Mammary epithelial cell (primary cell): ENCODE data around the gene SHB.
"Not testable (repeated sequence)": the region's sequence is repeated elsewhere in the genome, so short reads cannot be mapped to it uniquely, and the experiment has no call there.

ENCODE experiments used
- CTCF ChIP-seq, 2 donors: IDR thresholded peaks in 1 of 2; conservative IDR thresholded peaks in 1 of 2; 2 replicates each; pipeline ENCODE4 v1.5.1; 2011 to 2012; ENCODE audit warnings: inconsistent platforms in 2 of 2, low read length in 2 of 2, mild to moderate bottlenecking in 2 of 2, control low read depth in 1 of 2, low read depth in 1 of 2; ENCODE audit not compliant: insufficient read depth in 1 of 2; ENCODE audit errors: extremely low read depth in 1 of 2
- EZH2 ChIP-seq: IDR thresholded peaks from 2 replicates; pipeline ENCODE4 v1.6.1; 2012; ENCODE audit warnings: low read length, inconsistent platforms, borderline replicate concordance

DNA sequence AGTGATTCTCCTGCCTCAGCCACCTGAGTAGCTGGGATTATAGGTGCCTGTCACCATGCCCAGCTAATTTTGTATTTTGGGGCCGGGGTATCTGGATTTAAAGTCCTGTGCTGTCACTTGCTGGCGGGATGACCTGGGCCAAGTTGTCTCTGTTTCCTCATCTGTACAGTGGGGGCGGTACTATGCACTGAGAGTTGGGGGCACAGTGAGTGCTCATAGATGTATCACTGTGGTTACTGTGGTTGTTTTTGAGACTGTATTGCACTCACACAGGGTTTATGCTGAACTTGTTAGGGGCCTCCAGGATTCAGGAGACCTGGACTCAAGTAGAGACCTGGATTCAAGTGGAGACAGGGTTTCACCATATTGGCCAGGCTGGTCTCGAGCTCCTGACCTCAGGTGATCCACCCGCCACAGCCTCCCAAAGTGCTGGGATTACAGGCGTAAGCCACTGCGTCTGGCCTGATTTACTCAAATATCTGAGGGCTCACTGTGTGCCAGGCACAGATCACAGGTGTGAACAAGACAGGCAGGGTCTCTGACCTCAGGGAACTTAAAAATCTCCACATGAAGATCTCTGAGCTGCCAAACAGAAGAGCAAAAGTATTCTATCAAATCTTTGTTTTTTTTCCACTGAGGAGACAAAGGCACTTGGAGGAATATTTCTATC, 103.2 kb downstream of the SHB start:
- TF ChIP-seq EZH2; CTCF (conservative IDR thresholded peaks at IDR 0.05 in 1 of 2, IDR thresholded peaks at IDR 0.05 in 1 of 2; ENCODE audit: extremely low read depth in 1 of 2, insufficient read depth in 1 of 2, low read depth in 1 of 2, low read length in 2 of 2): not testable (repeated sequence)
